HEK293 (cell line): ENCODE data around the gene ALG8.

Source experiments
- CTCF ChIA-PET: fragments of 350-600 bp; formaldehyde crosslinking; extraction: SDS; loops from one replicate; lab custom pipeline; 2021; ENCODE audit warnings: antibody characterized with exemption; lab: Yijun Ruan, JAX
- POLR2A ChIA-PET: fragments of 300-600 bp; formaldehyde crosslinking; extraction: SDS; loops from one replicate; lab custom pipeline; 2020; ENCODE audit warnings: antibody characterized with exemption, inconsistent platforms; lab: Yijun Ruan, JAX
- H3K27ac ChIP-seq: fragments of 200-500 bp; sonication (Bioruptor generic); 2 replicates; pipeline ENCODE4 v1.5.1; 2014; ENCODE audit warnings: low read depth, low read length, control low read depth, inconsistent platforms; ENCODE audit errors: extremely low read depth
- H3K36me3 ChIP-seq, 2 experiments: fragments of 200-500 bp in 1 of 2; sonication (Bioruptor generic) in 1 of 2; 1 replicate in 1 of 2; 2 replicates in 1 of 2; pipeline ENCODE4 v1.5.1; 2014 to 2017; ENCODE audit warnings: inconsistent platforms in 2 of 2, low read length in 2 of 2; ENCODE audit not compliant: control insufficient read depth in 2 of 2, insufficient read depth in 1 of 2
- H3K4me1 ChIP-seq: fragments of 200-500 bp; sonication (Bioruptor generic); 2 replicates; pipeline ENCODE4 v1.5.1; 2014; ENCODE audit warnings: mild to moderate bottlenecking, low read length, inconsistent platforms; ENCODE audit not compliant: control insufficient read depth, insufficient read depth
- H3K4me3 ChIP-seq: 2 replicates; pipeline ENCODE4 v1.5.1; 2011; ENCODE audit warnings: low read depth, mild to moderate bottlenecking, control low read depth, low read length, moderate library complexity
- H3K9me3 ChIP-seq: fragments of 200-500 bp; sonication (Bioruptor generic); 2 replicates; pipeline ENCODE4 v1.5.1; 2014; ENCODE audit warnings: low read depth, low read length, inconsistent platforms; ENCODE audit not compliant: control insufficient read depth, insufficient read depth
- GLIS1 ChIP-seq: fragments of 450-650 bp; formaldehyde crosslinking; IDR thresholded peaks from 2 replicates; pipeline ENCODE4 v1.5.1; 2016; ENCODE audit warnings: missing biosample characterization, missing genetic modification characterization
- KLF7 ChIP-seq: fragments of 450-650 bp; formaldehyde crosslinking; IDR thresholded peaks from 2 replicates; pipeline ENCODE4 v1.5.1; 2016; ENCODE audit warnings: missing biosample characterization, missing genetic modification characterization, borderline replicate concordance
- ZBTB44 ChIP-seq: fragments of 450-650 bp; IDR thresholded peaks from 2 replicates; pipeline ENCODE4 v1.5.1; 2018; ENCODE audit warnings: missing biosample characterization, mild to moderate bottlenecking, missing genetic modification characterization
- ZFHX2 ChIP-seq: fragments of 450-650 bp; formaldehyde crosslinking; conservative IDR thresholded peaks from 2 replicates; pipeline ENCODE4 v1.5.1; 2016; ENCODE audit warnings: missing biosample characterization, missing genetic modification characterization
- ZFP69B ChIP-seq: fragments of 450-650 bp; formaldehyde crosslinking; IDR thresholded peaks from 2 replicates; pipeline ENCODE4 v1.5.1; 2016; ENCODE audit warnings: missing biosample characterization, missing genetic modification characterization
- ZNF121 ChIP-seq: fragments of 450-650 bp; formaldehyde crosslinking; IDR thresholded peaks from 2 replicates; pipeline ENCODE4 v1.5.1; 2016; ENCODE audit warnings: missing biosample characterization, missing genetic modification characterization
- ZNF169 ChIP-seq: fragments of 450-650 bp; formaldehyde crosslinking; IDR thresholded peaks from 2 replicates; pipeline ENCODE4 v1.5.1; 2016; ENCODE audit warnings: missing biosample characterization, missing genetic modification characterization
- ZNF175 ChIP-seq: fragments of 450-650 bp; formaldehyde crosslinking; IDR thresholded peaks from 2 replicates; pipeline ENCODE4 v1.5.1; 2016; ENCODE audit warnings: missing biosample characterization, missing genetic modification characterization
- ZNF221 ChIP-seq: fragments of 450-650 bp; formaldehyde crosslinking; IDR thresholded peaks from 2 replicates; pipeline ENCODE4 v1.5.1; 2017; ENCODE audit warnings: missing biosample characterization, missing genetic modification characterization, borderline replicate concordance
- ZNF391 ChIP-seq: fragments of 450-650 bp; formaldehyde crosslinking; IDR thresholded peaks from 2 replicates; pipeline ENCODE4 v1.5.1; 2016; ENCODE audit warnings: low read depth, missing biosample characterization, missing genetic modification characterization, borderline replicate concordance
- ZNF398 ChIP-seq: fragments of 450-650 bp; formaldehyde crosslinking; IDR thresholded peaks from 2 replicates; pipeline ENCODE4 v1.5.1; 2017; ENCODE audit warnings: missing biosample characterization, missing genetic modification characterization
- ZNF416 ChIP-seq: fragments of 450-650 bp; formaldehyde crosslinking; IDR thresholded peaks from 2 replicates; pipeline ENCODE4 v1.5.1; 2016; ENCODE audit warnings: missing biosample characterization, missing genetic modification characterization
- ZNF426 ChIP-seq: fragments of 450-650 bp; formaldehyde crosslinking; IDR thresholded peaks from 2 replicates; pipeline ENCODE4 v1.5.1; 2017; ENCODE audit warnings: missing biosample characterization, missing genetic modification characterization, mild to moderate bottlenecking, inconsistent platforms, moderate library complexity
- ZNF513 ChIP-seq: fragments of 450-650 bp; IDR thresholded peaks from 2 replicates; pipeline ENCODE4 v1.5.1; 2018; ENCODE audit warnings: missing biosample characterization, missing genetic modification characterization
- ZNF600 ChIP-seq: fragments of 450-650 bp; formaldehyde crosslinking; IDR thresholded peaks from 2 replicates; pipeline ENCODE4 v1.5.1; 2016; ENCODE audit warnings: missing biosample characterization, missing genetic modification characterization
- ZNF621 ChIP-seq: fragments of 450-650 bp; formaldehyde crosslinking; IDR thresholded peaks from 2 replicates; pipeline ENCODE4 v1.5.1; 2017; ENCODE audit warnings: missing biosample characterization, missing genetic modification characterization
- ZNF76 ChIP-seq: fragments of 450-650 bp; formaldehyde crosslinking; IDR thresholded peaks from 2 replicates; pipeline ENCODE4; 2016; ENCODE audit warnings: low read depth, missing biosample characterization, missing genetic modification characterization, borderline replicate concordance
- ZNF791 ChIP-seq: fragments of 450-650 bp; formaldehyde crosslinking; IDR thresholded peaks from 2 replicates; pipeline ENCODE4 v1.5.1; 2016; ENCODE audit warnings: missing biosample characterization, missing genetic modification characterization
- ZNF843 ChIP-seq: fragments of 450-650 bp; formaldehyde crosslinking; IDR thresholded peaks from 2 replicates; pipeline ENCODE4 v1.5.1; 2016; ENCODE audit warnings: missing biosample characterization, missing genetic modification characterization
- TF ChIP-seq, protein P1 (sequence below): fragments of 450-650 bp; formaldehyde crosslinking; IDR thresholded peaks from 2 replicates; pipeline ENCODE4 v1.5.1; 2016; ENCODE audit warnings: missing biosample characterization, missing genetic modification characterization
- TF ChIP-seq, protein P2 (sequence below): fragments of 450-650 bp; formaldehyde crosslinking; IDR thresholded peaks from 2 replicates; pipeline ENCODE4 v1.5.1; 2016; ENCODE audit warnings: missing biosample characterization, missing genetic modification characterization, borderline replicate concordance

Gene ALG8

GRCh38 chr11:78067704-78068103 lies 71.7 kb downstream of the ALG8 start (continued):
- TF ChIP-seq ZNF513 (tag by site-specific recombination) (no peak), ZNF791 (tag by site-specific recombination) (no peak), KLF7 (tag by site-specific recombination) (no peak), ZFHX2 (tag by site-specific recombination) (no peak), ZNF391 (tag by site-specific recombination) (no peak), ZFP69B (no peak)

DNA sequence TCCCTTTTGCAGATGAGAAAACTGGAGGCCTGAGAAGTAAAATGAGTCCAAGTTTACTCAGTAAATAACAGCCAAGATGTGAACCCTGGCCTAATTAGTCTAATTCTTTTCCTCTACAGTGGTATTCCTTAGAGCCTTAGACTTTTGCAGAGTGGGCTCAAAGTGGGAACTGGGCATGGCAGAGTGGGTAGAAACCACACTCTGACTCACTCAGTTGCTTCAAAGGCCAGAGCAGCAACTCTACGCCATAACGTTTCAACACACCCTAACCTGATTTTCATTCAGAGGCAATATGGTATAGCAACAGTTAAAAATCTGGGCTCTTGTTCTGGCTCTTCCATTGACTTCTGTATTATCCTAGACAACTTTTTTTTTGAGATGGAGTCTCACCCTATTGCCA lies 73.0 kb downstream of the ALG8 start:
- TF ChIP-seq ZNF416 (tag by site-specific recombination): no peak
- no peak for TF ChIP-seq GLIS1 (tag by site-specific recombination)
- TF ChIP-seq ZNF843: no peak
- TF ChIP-seq ZNF426 (tag by site-specific recombination): no peak
- TF ChIP-seq ZNF600: 0 out of 2 replicates have a peak, but pooled peaks have one; percentile 72
- TF ChIP-seq, all 188 proteins: peak for 1
- ChIA-PET POLR2A (no interaction called here), CTCF (interaction anchor here (0.6 kb wide), 1 partner anchor 477 kb away, joined by 3 read pairs; no protein-coding TSS in a partner anchor)
- H3K27ac ChIP-seq: no peak overlapping the region
- H3K36me3 ChIP-seq: peaks cover 2 to 36% of the 10 kb centered on the region in 2 experiments
- H3K4me3 ChIP-seq: no peak overlapping the region
- H3K9me3 ChIP-seq: no peaks in the 10 kb centered on the region
- H3K4me1 ChIP-seq: no peaks in the 10 kb centered on the region

GRCh38 chr11:78065203-78065602 lies 74.2 kb downstream of the ALG8 start:
- Histone ChIP-seq H3K9me3 (no peaks in the 10 kb centered on the region), H3K36me3 (peaks cover 0 to 23% of the 10 kb centered on the region in 2 experiments; a peak in 2 of 3 replicates), H3K4me3 (no peak overlapping the region), H3K4me1 (no peaks in the 10 kb centered on the region), H3K27ac (no peak overlapping the region)
- CTCF ChIA-PET: no interaction called here
- no peak for TF ChIP-seq ZNF398
- TF ChIP-seq ZFP69B: no peak
- TF ChIP-seq ZNF175 (tag by site-specific recombination): no peak
- TF ChIP-seq ZNF221: no peak
- TF ChIP-seq, protein P1, sequence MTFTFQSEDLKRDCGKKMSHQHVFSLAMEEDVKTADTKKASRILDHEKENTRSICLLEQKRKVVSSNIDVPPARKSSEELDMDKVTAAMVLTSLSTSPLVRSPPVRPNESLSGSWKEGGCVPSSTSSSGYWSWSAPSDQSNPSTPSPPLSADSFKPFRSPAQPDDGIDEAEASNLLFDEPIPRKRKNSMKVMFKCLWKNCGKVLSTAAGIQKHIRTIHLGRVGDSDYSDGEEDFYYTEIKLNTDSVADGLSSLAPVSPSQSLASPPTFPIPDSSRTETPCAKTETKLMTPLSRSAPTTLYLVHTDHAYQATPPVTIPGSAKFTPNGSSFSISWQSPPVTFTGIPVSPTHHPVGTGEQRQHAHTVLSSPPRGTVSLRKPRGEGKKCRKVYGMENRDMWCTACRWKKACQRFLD (tag by site-specific recombination): no peak
- TF ChIP-seq ZNF121 (tag by site-specific recombination): no peak
- TF ChIP-seq ZNF621 (tag by site-specific recombination): no peak
- TF ChIP-seq, protein P2, sequence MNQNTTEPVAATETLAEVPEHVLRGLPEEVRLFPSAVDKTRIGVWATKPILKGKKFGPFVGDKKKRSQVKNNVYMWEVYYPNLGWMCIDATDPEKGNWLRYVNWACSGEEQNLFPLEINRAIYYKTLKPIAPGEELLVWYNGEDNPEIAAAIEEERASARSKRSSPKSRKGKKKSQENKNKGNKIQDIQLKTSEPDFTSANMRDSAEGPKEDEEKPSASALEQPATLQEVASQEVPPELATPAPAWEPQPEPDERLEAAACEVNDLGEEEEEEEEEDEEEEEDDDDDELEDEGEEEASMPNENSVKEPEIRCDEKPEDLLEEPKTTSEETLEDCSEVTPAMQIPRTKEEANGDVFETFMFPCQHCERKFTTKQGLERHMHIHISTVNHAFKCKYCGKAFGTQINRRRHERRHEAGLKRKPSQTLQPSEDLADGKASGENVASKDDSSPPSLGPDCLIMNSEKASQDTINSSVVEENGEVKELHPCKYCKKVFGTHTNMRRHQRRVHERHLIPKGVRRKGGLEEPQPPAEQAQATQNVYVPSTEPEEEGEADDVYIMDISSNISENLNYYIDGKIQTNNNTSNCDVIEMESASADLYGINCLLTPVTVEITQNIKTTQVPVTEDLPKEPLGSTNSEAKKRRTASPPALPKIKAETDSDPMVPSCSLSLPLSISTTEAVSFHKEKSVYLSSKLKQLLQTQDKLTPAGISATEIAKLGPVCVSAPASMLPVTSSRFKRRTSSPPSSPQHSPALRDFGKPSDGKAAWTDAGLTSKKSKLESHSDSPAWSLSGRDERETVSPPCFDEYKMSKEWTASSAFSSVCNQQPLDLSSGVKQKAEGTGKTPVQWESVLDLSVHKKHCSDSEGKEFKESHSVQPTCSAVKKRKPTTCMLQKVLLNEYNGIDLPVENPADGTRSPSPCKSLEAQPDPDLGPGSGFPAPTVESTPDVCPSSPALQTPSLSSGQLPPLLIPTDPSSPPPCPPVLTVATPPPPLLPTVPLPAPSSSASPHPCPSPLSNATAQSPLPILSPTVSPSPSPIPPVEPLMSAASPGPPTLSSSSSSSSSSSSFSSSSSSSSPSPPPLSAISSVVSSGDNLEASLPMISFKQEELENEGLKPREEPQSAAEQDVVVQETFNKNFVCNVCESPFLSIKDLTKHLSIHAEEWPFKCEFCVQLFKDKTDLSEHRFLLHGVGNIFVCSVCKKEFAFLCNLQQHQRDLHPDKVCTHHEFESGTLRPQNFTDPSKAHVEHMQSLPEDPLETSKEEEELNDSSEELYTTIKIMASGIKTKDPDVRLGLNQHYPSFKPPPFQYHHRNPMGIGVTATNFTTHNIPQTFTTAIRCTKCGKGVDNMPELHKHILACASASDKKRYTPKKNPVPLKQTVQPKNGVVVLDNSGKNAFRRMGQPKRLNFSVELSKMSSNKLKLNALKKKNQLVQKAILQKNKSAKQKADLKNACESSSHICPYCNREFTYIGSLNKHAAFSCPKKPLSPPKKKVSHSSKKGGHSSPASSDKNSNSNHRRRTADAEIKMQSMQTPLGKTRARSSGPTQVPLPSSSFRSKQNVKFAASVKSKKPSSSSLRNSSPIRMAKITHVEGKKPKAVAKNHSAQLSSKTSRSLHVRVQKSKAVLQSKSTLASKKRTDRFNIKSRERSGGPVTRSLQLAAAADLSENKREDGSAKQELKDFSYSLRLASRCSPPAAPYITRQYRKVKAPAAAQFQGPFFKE: no peak
- no peak for TF ChIP-seq ZNF169
- no peak for TF ChIP-seq ZBTB44 (tag by site-specific recombination)
- TF ChIP-seq ZNF76 (tag by site-specific recombination): no peak
- POLR2A ChIA-PET: no interaction called here
